ENCODE data around the gene PDZD4.

PDZD4 gene

DNA sequence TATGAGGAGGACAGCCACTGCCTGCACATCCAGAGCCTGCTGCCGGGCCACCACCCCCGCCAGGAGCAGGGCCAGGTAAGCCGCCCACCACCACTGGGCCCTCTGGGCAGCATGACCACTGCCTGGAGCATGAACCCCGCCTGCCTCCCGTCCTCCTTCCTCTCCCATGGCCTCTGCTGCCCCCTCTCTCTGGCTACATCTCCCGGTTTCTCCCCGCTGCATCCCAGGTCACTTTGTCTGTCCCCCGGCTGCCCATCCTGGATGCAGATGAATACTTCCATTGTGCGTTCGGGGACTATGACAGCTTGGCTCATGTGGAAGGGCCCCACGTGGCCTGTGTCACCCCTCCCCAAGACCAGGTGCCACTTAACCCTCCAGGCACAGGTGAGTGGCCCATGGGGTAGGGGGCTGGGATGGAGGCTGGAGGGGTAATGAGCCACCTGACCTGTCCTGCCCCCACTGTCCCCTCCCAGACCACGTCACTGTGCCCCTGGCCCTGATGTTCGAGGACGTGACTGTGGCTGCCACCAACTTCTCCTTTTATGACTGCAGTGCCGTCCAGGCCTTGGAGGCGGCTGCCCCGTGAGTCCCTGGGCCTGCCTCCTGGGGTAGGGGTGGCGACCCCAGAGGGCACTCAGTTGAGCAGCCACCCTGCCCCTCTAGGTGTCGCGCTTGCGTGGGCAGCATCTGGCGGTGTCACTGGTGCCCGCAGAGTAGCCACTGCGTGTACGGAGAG, 60.3 kb downstream of the PDZD4 start:
- peak; percentile 35 for DNase-seq

DNA sequence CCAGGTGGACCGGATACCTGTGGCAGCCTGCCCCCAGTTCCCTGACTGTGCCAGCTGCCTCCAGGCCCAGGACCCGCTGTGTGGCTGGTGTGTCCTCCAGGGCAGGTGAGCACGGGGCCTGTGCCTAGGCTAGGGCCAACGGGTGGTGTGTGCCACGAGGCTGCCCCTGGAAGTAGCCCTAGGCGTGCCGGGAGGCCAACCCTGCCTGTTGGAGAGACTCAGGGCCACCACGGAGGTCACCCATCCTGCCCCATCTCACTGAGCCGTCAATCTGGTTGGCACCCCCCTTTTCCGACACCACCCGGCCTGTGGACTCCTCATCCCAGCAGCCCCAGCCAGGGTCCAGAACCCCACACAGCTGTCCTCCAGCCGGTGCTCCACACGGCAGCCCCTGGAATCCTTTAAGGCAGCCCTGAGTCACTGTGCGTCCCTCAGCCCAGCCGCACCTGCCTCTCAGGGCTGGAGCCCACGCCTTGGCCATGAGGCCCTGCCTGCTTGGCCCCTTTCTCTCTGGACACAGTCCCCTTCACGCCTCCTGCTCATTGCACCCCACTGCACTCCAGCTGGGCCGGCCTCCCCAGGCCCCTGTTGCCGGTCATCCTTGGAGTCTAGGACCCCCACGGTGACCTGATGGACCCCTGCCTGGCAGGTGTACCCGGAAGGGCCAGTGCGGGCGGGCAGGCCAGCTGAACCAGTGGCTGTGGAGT, 61.0 kb downstream of the PDZD4 start:
- peak; percentile 27 for DNase-seq

DNA sequence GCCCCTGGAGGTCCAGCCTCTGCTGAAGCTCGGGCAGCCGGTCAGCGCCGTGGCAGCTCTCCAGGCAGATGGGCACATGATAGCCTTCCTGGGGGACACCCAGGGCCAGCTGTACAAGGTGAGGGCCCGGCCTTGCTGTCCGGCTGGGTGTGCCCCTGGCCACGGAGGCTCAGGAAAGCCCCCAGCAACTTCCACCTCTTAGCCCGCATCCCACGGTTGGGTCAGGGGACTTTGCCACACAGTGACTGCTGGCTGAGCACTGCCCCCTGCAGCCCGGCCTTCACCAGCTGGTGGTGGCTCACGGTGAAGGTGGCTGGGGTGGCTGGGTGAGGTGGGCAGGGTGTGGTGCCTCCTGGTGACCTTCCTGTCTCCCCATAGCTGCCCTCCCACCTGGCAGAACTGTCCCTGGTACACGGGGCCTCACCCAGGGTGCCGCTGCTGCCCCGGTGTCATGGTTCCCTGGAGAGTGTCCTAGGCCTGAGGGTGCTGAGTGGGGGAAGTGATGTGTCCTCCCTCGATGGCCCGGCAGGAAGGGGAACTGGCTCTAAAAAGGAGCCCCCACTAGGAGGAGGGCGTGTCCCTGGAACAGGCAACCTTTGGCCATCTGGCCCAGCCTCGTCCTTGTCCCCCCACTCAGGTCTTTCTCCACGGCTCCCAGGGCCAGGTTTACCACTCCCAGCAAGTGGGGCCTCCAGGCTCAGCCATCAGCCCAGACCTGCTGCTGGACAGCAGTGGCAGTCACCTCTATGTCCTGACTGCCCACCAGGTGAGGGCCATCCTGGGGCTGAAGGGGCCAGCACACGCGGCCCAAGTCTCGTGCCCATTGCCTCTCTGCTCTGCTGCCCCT, 61.8 kb downstream of the PDZD4 start:
- DNase-seq: peak; percentile 66

DNA sequence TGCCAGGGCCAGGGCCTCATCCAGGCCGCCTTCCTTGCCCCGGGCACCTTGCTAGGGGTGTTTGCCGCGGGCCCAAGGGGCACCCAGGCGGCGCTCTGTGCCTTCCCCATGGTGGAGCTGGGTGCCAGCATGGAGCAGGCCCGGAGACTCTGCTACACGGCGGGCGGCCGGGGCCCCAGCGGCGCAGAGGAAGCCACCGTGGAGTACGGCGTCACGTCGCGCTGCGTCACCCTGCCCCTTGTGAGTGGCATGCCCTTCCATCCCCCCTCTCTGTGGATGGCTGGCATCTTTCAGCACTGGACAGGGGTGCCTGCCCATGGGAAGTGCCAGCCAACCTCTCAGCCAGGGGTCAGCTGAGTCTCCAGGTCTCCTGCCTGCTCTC, 62.7 kb downstream of the PDZD4 start:
- peak; percentile 26 for DNase-seq

DNA sequence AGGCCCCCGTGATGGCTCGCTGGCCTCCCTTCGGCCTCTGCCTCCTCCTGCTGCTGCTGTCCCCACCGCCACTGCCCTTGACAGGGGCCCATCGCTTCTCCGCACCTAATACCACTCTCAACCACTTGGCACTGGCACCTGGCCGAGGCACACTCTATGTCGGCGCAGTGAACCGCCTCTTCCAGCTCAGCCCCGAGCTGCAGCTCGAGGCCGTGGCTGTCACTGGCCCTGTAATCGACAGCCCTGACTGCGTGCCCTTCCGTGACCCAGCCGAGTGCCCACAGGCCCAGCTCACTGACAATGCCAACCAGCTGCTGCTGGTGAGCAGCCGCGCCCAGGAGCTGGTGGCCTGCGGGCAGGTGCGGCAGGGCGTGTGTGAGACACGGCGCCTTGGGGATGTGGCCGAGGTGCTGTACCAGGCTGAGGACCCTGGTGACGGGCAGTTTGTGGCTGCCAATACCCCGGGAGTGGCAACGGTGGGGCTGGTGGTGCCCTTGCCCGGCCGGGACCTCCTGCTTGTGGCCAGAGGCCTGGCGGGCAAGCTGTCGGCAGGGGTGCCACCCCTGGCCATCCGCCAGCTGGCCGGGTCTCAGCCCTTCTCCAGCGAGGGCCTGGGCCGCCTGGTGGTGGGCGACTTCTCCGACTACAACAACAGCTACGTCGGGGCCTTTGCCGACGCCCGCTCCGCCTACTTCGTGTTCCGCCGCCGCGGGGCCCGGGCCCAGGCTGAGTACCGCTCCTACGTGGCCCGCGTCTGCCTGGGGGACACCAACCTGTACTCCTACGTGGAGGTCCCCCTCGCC, 63.3 kb downstream of the PDZD4 start:
- peak; percentile 14 for DNase-seq

DNA sequence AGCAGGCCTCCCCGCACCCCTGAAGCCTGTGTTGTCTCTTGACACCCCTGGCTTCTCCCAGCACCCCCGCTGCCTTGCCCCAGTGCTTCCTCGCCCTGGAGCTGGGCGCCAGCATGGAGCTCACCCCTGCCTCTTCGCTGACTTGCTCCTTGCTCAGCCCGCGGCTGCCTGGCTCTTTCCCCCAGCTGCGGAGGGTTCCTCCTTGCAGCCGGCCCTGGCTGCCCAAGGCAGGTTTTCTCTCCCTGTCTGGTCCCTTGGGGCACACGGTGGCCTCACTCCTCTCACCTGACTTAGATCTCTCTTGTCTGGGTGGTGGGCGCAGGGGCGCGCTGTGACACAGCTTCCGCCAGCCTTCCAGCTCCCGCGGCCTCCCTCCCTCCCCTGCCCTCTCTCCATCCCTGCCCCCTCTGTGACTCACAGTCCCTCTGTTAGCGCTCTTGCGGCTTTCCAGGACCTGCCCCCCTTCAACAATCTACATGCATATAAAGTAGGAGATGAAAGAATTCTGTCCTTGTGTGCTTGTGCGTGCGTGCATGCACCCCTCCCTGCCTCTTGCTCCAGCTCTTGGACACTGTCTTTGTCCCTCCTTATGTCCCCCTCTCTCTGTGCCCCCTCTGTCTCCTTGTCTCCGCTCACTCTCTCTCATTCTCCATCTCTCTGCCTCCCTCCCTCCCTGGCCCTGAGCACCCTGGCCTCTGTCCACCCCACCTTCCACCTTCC, 64.1 kb downstream of the PDZD4 start:
- DNase-seq: peak; percentile 36

DNA sequence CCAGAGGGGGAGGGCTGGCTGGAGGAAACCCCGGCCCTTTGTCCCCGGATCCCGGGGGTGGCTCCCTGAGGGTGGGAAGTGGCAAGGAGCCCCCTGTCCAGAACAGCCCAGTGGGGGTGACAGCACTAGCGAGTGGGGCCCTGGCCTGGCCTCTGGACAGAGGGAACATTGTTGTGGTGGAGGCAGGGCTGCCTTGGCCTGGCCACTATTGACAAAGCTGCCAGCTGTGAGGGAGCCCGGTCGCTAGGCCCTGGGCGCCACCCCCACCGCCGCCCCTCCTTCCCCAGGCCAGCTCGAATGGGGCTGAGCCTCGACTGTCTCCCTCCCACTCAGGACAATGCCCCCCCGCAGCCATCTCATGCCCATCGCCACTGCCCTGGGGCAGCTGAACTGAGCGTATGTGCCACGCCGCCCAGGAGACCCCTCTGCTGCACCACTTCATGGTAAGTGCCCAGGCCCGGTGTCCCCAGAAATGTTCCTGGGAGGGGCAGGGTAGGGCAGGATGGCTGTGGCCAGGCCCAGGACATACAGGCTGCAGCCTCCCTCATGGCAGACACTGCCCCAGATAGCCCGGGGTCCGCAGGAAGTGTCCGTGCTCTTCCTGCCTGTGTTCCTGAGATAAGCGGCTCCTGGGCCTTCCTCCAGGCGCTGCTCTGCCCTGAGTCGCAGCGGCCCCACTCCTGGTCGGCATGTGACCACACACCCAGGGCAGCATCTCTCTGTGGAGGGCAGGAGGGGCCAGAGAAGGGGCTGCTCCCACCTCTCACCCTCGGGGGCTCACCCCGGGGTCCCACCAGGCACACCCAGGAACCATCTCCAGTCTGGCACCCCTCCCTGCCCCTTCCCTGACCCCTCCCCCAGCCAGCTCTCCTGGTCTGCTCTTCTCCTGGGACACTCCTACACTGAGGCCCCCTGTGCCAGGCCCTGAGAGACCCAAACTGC, 64.9 kb downstream of the PDZD4 start:
- peak; percentile 21 for DNase-seq

DNA sequence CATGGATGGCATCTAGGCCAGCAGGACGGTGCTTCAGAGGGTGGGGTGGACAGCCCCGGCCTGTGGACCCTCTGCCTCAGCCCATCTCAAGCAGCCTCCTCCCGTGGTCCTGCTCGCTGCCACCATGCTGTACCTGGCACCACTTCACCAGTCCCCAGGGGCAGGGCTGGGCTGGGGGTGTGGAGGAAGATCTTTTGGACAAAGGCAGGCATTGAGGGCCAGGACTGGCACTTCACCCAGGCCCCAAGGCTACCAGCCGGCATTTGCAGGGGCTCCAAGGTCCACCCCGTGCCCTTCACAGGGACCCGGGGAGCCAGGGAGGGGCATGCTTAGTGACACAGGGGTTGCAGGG, 65.6 kb downstream of the PDZD4 start:
- no peak for DNase-seq

DNA sequence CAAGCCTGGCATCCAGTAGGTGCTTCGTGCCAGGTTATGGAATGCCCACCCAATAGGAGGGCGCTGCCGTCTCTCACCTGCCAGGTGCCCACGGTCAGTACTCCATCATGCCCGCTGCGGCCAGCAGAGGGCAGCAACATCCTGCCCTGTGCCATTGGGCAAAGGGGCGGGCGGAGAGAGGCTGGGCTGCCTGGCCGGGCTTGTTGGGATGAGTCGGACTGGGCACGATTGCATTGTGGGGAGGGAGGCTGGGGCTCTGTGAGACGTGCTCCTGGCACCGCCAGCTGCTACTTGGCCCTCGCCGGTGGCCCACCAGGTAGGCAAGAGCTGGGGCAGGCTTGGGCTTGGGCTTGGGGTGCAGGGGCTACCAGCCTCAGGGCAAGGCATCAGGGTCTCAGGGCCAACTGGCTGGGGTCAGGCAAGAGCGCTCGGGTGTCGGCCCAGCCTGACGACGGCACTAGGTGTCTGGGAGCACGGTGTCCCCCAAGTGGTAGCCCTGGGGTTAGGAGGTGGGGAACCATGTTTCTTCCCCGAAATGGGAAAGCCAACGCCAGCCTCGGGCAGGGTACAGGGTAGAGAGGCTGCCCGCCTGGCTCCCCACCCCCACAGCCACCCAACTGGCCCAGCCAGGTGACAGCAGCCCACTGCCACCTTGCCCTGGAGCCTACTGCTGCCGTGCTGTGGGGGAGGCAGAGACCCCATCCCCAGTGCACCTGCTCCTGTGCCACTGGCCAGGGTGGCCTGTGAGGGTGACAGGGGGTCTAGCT, 66.2 kb downstream of the PDZD4 start, which contains the start of gene PLXNB3:
TSS of gene PLXNB3 (plus strand) at position 261 of the 767 bp plus-strand sequence. CDS start 1,287 bp downstream, outside the sequence.
- DNase-seq: peak; percentile 94

DNA sequence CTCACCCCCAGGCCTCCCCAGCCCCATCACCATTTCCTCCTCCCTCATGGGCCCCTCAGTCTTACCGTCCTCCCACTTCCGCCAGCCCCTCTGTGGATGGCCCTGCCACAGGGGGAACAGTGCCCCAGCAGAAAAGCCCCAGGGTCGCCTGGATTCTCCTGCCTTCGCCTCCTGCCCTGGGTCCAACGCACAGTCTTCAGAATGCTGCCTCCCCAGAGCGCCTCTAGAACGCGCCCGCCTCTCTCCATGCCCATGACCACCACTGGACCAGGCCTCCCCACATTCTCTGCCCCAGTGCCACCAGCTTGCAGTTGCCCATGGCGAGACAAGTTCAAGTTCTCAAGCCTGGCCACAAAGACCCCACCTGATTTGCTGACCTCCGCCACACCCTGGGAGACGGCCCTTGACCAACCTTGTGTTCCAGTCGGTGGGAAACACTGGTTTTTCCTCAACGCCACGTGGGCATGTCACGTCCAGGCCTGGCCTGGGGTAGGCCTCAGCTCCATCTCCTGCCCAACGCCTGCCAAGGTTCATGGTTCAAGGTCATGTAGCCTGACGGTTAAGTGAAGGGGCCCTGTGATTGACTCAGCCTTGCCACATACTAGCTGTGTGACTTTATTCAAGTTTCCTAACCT, 66.9 kb downstream of the PDZD4 start:
- no peak for DNase-seq

DNA sequence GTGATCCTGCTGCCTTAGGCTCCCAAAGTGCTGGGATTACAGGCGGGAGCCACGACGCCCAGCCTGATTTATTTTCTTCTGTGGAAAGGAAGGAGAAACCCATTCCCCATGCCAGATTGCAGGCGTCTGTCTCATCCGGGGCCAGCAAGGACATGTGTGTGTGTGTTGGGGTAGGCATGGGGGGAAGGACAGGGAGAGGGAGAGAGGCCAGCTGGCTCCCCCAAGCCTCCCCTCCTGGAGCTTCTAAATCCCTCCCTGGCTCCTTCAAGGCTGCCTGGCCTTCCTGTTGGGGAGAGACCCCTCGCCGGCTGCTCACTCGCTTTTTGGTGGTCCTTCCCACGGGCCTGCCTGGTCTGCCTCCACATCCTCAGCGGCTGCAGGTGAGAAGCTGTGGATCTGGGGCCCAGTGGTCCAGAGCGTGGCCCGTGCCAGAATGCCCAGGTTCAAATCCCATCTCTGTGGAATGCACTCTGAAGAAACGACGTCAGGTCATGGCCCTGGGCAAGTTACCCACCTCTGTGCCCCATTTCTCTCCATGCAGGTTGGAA, 67.6 kb downstream of the PDZD4 start:
- no peak for DNase-seq

DNA sequence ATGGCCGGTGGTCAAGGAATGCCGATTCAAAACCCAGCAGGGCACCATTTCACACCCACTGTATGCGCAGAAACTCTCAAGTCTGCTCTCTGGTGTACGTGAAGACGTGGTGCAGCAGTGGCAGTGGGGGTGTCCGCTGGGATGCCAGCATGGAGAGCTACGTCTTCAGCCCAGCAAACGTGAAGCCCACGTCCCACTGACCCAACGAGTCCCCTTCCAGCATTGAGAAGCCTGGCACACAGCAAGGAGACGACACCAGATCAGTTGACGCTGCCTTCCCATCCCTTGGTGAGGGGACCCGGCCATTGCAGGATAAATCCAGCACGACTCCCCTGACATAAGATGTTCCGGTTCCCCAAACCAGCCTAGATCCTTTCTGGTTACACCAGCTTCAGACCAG, 68.5 kb downstream of the PDZD4 start:
- no peak for DNase-seq

DNA sequence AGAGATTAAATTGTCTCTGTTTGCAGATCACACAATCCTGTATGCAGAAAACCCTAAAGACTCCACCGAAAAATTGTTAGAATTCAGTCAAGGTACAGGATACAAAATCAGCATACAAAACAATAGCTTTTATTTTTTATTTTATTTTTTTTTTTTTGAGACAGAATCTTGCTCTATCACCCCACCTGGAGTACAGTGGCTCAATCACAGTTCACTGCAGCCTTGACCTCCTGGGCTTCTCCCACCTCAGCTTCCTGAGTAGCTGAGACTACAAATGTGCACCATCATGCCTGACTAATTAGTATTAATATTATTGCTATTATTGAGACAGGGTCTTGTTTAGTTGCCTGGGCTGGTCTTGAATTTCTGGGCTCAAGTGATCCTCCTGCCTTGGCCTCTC, 75.2 kb downstream of the PDZD4 start:
- DNase-seq: no peak

Data from 8988T (cell line).